SU-DHL-6 (cell line): ENCODE data around the gene TBL1X.
A peak's percentile ranks its signal among the peaks of the same experiment; 100 is the strongest.

Experiments used
- H2AFZ ChIP-seq: fragments of 200-600 bp; sonication (generic); 2 replicates; pipeline ENCODE4 v1.6.1; 2014; ENCODE audit warnings: low read depth, mild to moderate bottlenecking, moderate library complexity, mixed read lengths, antibody characterized with exemption, low read length; ENCODE audit not compliant: severe bottlenecking
- H3F3A ChIP-seq: fragments of 200-600 bp; shearing (Covaris generic); 2 replicates; pipeline ENCODE4 v1.6.0; 2016; ENCODE audit warnings: antibody characterized with exemption, mild to moderate bottlenecking; ENCODE audit not compliant: insufficient read depth
- H3K27ac ChIP-seq: fragments of 200-600 bp; sonication (generic); 2 replicates; pipeline ENCODE4 v1.5.1; 2016; ENCODE audit warnings: low read depth, mild to moderate bottlenecking, low read length, moderate library complexity, mixed read lengths
- H3K27me3 ChIP-seq: fragments of 200-600 bp; sonication (generic), shearing (Covaris generic); 2 replicates; pipeline ENCODE4 v1.6.0; 2014; ENCODE audit warnings: mild to moderate bottlenecking, low read length
- H3K36me3 ChIP-seq: fragments of 200-600 bp; sonication (generic); 2 replicates; pipeline ENCODE4 v1.6.1; 2014; ENCODE audit warnings: mild to moderate bottlenecking, low read length, mixed read lengths
- H3K4me2 ChIP-seq: fragments of 300-600, 200-600 bp; shearing (Covaris generic), sonication (generic); 2 replicates; pipeline ENCODE4 v1.6.0; 2014; ENCODE audit warnings: low read length, low read depth, mild to moderate bottlenecking; ENCODE audit not compliant: poor library complexity, severe bottlenecking
- H3K4me3 ChIP-seq: fragments of 200-600 bp; sonication (generic); 2 replicates; pipeline ENCODE4 v1.5.1; 2014; ENCODE audit warnings: antibody characterized with exemption, low read length, mild to moderate bottlenecking, mixed read lengths; ENCODE audit not compliant: insufficient read depth, poor library complexity, severe bottlenecking
- H3K79me2 ChIP-seq: fragments of 200-600 bp; sonication (generic); 2 replicates; pipeline ENCODE4 v1.6.1; 2014; ENCODE audit warnings: mild to moderate bottlenecking, low read length, moderate library complexity; ENCODE audit not compliant: insufficient read depth
- H3K9ac ChIP-seq: fragments of 200-600 bp; sonication (generic); 2 replicates; pipeline ENCODE4 v1.7.0; 2014; ENCODE audit warnings: mild to moderate bottlenecking, low read length
- H3K9me2 ChIP-seq: fragments of 200-600 bp; sonication (generic); replicated peaks from 2 replicates; pipeline ENCODE4 v1.6.1; 2014; ENCODE audit warnings: low read length; ENCODE audit not compliant: insufficient read depth
- H3K9me3 ChIP-seq: fragments of 200-600 bp; sonication (generic); 2 replicates; pipeline ENCODE4 v1.6.1; 2014; ENCODE audit warnings: low read length, mixed read lengths; ENCODE audit not compliant: insufficient read depth
- H4K20me1 ChIP-seq: fragments of 200-600 bp; sonication (generic); 2 replicates; pipeline ENCODE4 v1.6.1; 2014; ENCODE audit warnings: low read depth, mild to moderate bottlenecking, antibody characterized with exemption, low read length, moderate library complexity, mixed read lengths
- CTCF ChIP-seq: fragments of 200-600 bp; sonication (generic); IDR thresholded peaks from one replicate; pipeline ENCODE4 v1.5.1; 2017; ENCODE audit warnings: antibody characterized with exemption, mild to moderate bottlenecking, low read length, moderate library complexity; ENCODE audit not compliant: insufficient read depth, poor library complexity, severe bottlenecking
- EZH2phosphoT487 ChIP-seq: fragments of 200-600 bp; sonication (generic), shearing (Covaris generic); conservative IDR thresholded peaks from 2 replicates; pipeline ENCODE4 v1.6.1; 2018; ENCODE audit warnings: mild to moderate bottlenecking, antibody characterized with exemption, low read length, moderate library complexity, mixed read lengths

The TBL1X gene

GRCh38 chrX:9786798-9787635, 322.2 kb downstream of the TBL1X start:
- H3K9me3 ChIP-seq, result no peaks in the 10 kb centered on the region
- TF ChIP-seq CTCF (no peak), EZH2phosphoT487 (no peak)
- H3K27ac ChIP-seq, result no peak overlapping the region
- H3K79me2 ChIP-seq, result no peaks in the 10 kb centered on the region
- H2AFZ ChIP-seq, result no peak overlapping the region
- no peaks in the 10 kb centered on the region for H4K20me1 ChIP-seq
- H3F3A ChIP-seq, result no peaks in the 10 kb centered on the region
- no peak overlapping the region for H3K4me3 ChIP-seq
- H3K4me2 ChIP-seq, result peak overlapping the region; percentile 17
- H3K9me2 ChIP-seq, result no peaks in the 10 kb centered on the region
- no peak overlapping the region for H3K9ac ChIP-seq
- no peaks in the 10 kb centered on the region for H3K36me3 ChIP-seq
- no peaks in the 10 kb centered on the region for H3K27me3 ChIP-seq

DNA sequence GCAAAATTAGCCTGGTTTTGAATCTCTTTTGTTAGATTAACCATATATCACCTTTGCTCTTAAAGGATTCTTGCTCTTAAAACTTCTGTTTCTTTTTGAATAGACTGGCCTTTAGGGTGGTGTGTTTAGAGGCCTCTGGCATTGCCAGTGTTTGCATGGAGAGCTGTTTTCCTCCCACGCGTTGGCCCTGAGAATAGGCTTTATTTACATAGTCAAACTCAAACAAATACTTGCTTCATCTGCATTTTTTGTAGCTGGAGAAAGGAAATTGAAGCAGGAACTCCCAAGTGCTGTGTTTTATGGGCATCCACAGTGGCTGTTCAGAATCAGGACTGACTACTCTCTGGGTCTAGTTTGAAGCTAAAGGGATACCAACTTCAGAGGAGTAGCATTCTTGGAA, 324.1 kb downstream of the TBL1X start:
- no peaks in the 10 kb centered on the region for H3K79me2 ChIP-seq
- no peak overlapping the region for H2AFZ ChIP-seq
- no peaks in the 10 kb centered on the region for H4K20me1 ChIP-seq
- no peak overlapping the region for H3K4me3 ChIP-seq
- no peak overlapping the region for H3K27ac ChIP-seq
- no peak overlapping the region for H3K9ac ChIP-seq
- H3K36me3 ChIP-seq, result no peaks in the 10 kb centered on the region
- no peak overlapping the region for H3K4me2 ChIP-seq
- H3K9me3 ChIP-seq, result no peaks in the 10 kb centered on the region
- no peaks in the 10 kb centered on the region for H3K27me3 ChIP-seq
- H3K9me2 ChIP-seq, result no peaks in the 10 kb centered on the region
- TF ChIP-seq CTCF, result no peak
- no peak for TF ChIP-seq EZH2phosphoT487
- H3F3A ChIP-seq, result no peaks in the 10 kb centered on the region

- H4K20me1 ChIP-seq, result no peaks in the 10 kb centered on the region
- H3K79me2 ChIP-seq, result no peaks in the 10 kb centered on the region
- H3K9me2 ChIP-seq, result no peaks in the 10 kb centered on the region
- no peaks in the 10 kb centered on the region for H3K27me3 ChIP-seq
- H3F3A ChIP-seq, result no peaks in the 10 kb centered on the region
- no peak overlapping the region for H3K9ac ChIP-seq
- no peaks in the 10 kb centered on the region for H3K9me3 ChIP-seq
- H3K4me2 ChIP-seq, result no peak overlapping the region
- no peak overlapping the region for H2AFZ ChIP-seq
- no peaks in the 10 kb centered on the region for H3K36me3 ChIP-seq
- H3K4me3 ChIP-seq, result no peak overlapping the region
- no peak for TF ChIP-seq EZH2phosphoT487
- no peak for TF ChIP-seq CTCF
- H3K27ac ChIP-seq, result no peak overlapping the region
Observed at GRCh38 chrX:9789555-9789954, 324.7 kb downstream of the TBL1X start.
